GM06990 (cell line): Measurements from ENCODE around the gene ZKSCAN4.

ENCODE experiments used
- DNase-seq: peaks from one replicate; pipeline ENCODE4 v3.0.0-alpha.2; 2011; ENCODE audit not compliant: insufficient read length; ENCODE audit errors: extremely low read depth
- H3K27me3 ChIP-seq: replicated peaks from 2 replicates; pipeline ENCODE4 v1.6.0; 2011; ENCODE audit warnings: low read length; ENCODE audit not compliant: control insufficient read depth, insufficient read depth
- H3K36me3 ChIP-seq: 2 replicates; pipeline ENCODE4 v1.5.1; 2011; ENCODE audit warnings: low read length; ENCODE audit not compliant: control insufficient read depth, insufficient read depth
- H3K4me3 ChIP-seq: replicated peaks from 2 replicates; pipeline ENCODE4 v1.5.1; 2011; ENCODE audit warnings: low read depth, mild to moderate bottlenecking, control low read depth, low read length
- CTCF ChIP-seq: IDR thresholded peaks from 2 replicates; pipeline ENCODE4 v1.5.1; 2011; ENCODE audit warnings: low read length, control low read depth, mild to moderate bottlenecking, inconsistent platforms; ENCODE audit not compliant: insufficient read depth, poor library complexity, severe bottlenecking

Gene ZKSCAN4

GRCh38 chr6:28267695-28268059 is 15.6 kb upstream of the ZKSCAN4 start:
- DNase-seq, result no peak
- Histone ChIP-seq H3K4me3 (peak overlapping the region; percentile 73), H3K36me3 (peaks cover 3% of the 10 kb centered on the region; the same call in 1 of the 2 replicates), H3K27me3 (no peaks in the 10 kb centered on the region)
- TF ChIP-seq CTCF, result no peak

DNA sequence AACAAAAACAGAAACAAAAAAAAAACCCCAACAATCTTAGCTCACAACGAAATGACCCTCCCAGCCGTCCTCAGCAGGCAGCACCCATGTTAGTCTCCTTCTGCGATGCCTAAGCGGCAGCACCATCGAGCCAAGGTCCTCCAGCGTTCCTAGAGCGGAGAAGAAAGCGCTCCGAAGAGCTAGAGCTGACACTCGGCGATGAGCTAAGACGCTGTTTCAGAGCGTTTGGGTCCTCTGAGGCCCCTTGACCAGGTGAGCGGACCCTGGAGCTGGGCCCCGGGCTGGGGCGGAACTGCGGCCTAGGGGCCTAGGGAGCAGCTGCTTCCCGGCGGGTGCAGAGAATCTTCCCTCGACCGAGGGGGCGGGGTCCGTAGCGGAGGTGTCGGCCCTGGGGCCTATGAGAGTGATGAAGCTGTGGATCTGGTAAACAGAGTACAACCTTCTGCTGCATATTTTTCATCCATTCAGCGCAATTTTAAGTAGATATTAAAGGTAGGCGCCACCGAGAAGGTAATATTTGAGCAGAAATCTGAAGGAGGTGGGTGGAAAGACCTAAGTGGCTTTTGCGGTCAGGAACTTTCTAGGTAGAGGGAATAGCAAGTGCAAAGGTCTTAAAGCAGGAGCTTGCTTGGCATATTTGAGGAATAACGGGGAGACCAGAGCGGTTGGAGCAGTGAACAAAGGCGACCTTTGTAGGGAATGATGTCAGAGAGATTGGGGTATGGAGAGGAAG is 15.1 kb upstream of the ZKSCAN4 start, which contains the start of gene ZSCAN26:
TSS of gene ZSCAN26 (plus strand) at position 182 of the 733 bp plus-strand sequence. CDS start 4,777 bp downstream, outside the sequence.
- peaks cover under 1% of the 10 kb centered on the region; the same call in 1 of the 2 replicates for H3K36me3 ChIP-seq
- DNase-seq, result peak; percentile 87
- peak within 1 kb of the TSS; percentile 73 for H3K4me3 ChIP-seq
- H3K27me3 ChIP-seq, result no peaks in the 10 kb centered on the region
- no peak for TF ChIP-seq CTCF

DNA sequence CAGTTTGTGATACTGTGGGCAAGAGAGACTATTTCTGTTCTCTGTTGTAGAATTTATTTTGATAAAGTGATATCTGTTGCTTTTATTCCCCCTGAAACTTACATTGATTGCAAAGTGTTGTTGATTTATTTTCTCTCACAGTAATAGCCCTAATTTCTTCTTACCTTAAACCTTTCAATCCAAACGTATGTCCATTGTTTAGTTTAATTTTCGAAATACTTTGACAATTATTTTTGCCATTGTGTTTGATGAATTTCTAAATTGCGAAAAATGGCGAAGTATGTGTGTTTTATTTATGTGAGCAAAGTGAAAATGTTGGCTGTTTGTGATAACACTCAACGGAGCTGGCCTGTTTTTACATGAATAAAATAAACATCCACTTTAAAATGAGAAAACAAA is 14.5 kb upstream of the ZKSCAN4 start:
- Histone ChIP-seq H3K27me3 (no peaks in the 10 kb centered on the region), H3K4me3 (peak overlapping the region; percentile 73), H3K36me3 (no peaks in the 10 kb centered on the region)
- DNase-seq, result no peak
- no peak for TF ChIP-seq CTCF

DNA sequence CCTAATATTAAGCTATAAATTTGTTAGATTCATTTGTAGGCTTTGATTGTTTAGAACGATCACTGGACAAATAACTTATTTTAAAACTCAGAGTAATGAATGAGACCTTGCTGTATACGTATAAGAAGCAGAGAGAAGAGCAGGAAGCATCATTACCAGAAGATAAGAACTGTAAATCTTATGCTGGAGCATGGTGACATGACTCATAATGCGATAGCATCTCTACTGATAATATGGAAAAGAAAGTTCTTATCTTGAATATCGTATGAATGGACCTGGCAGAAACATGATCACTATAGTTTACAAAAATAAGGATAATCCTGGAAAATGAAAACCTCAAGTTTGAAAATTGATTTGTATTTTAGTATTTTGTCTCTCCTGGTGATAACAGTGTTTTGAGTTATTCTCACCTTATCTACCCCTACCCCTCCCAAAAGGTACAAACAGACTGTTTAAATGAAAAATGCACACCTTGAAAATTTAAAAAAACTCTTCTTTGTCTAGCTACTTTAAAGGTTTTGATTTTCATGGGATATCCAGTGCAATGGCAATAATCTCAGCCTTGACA is 12.8 kb upstream of the ZKSCAN4 start:
- Histone ChIP-seq H3K36me3 (no peaks in the 10 kb centered on the region), H3K27me3 (no peaks in the 10 kb centered on the region), H3K4me3 (no peak overlapping the region)
- TF ChIP-seq CTCF, result no peak
- no peak for DNase-seq

- no peaks in the 10 kb centered on the region for H3K27me3 ChIP-seq
- no peak for DNase-seq
- H3K4me3 ChIP-seq, result no peak overlapping the region
- no peak for TF ChIP-seq CTCF
- no peaks in the 10 kb centered on the region for H3K36me3 ChIP-seq
Measured at GRCh38 chr6:28263922-28264321, 11.9 kb upstream of the ZKSCAN4 start.
